ENCODE data around the gene ARMCX1. TPM values are rescaled to one million over a fixed set of nuclear protein-coding genes. Genes with fewer than 3 reads are reported as not detected.

Gene ARMCX1
- 10 to 100 TPM; 81.6 to 83.3 TPM for total RNA-seq

GRCh38 chrX:101550362-101550750 is at the start of gene ARMCX1:
Gene ARMCX1 (plus strand): TSS chrX:101550547. CDS start chrX:101552931, 2,384 bp downstream.

Other genes starting within 250 kb of the ARMCX1 start
- gene TIMM8A, start 201.8 kb upstream of the ARMCX1 start, total RNA-seq: 1 to 10 TPM; 4.1 to 7.7 TPM
- under 1 TPM; under 0.01 to 0.34 TPM for gene BTK, start 164.4 kb upstream of the ARMCX1 start, total RNA-seq
- 10 to 100 TPM; 53.0 to 75.3 TPM for gene RPL36A, start 159.5 kb upstream of the ARMCX1 start, total RNA-seq
- 100 to 1,000 TPM; 141 to 181 TPM for gene GLA, start 142.6 kb upstream of the ARMCX1 start, total RNA-seq
- 10 to 100 TPM; 58.6 to 59.2 TPM for gene HNRNPH2, start 142.3 kb upstream of the ARMCX1 start, total RNA-seq
- 1 to 10 TPM; 2.0 to 2.8 TPM for gene ARMCX4, start 65.1 kb upstream of the ARMCX1 start, total RNA-seq
- 10 to 100 TPM; 20.3 to 25.6 TPM for gene ARMCX6, start 67.5 kb downstream of the ARMCX1 start, total RNA-seq
- gene ARMCX3, start 72.6 kb downstream of the ARMCX1 start, total RNA-seq: 10 to 100 TPM; 41.6 to 52.0 TPM
- 10 to 100 TPM; 27.9 to 28.6 TPM for gene ARMCX2, start 109.3 kb downstream of the ARMCX1 start, total RNA-seq